Smooth muscle cell (in vitro differentiated cells): ENCODE results near the gene ITPRIPL2. TPM values are rescaled to one million over a fixed set of nuclear protein-coding genes. Genes with fewer than 3 reads are reported as not detected.
A peak's percentile ranks its signal among the peaks of the same experiment; 100 is the strongest.

ENCODE experiments used
- DNase-seq: peaks from one replicate; lab custom pipeline; 2025; ENCODE audit not compliant: unreplicated experiment; lab: John Stamatoyannopoulos, UW
- H2AFZ ChIP-seq: fragments of 200-600 bp; sonication (generic); 2 replicates; pipeline ENCODE4 v1.6.0; 2016; ENCODE audit warnings: antibody characterized with exemption, low read depth, mild to moderate bottlenecking
- H3F3A ChIP-seq: fragments of 200-600 bp; sonication (generic); 2 replicates; pipeline ENCODE4 v1.6.0; 2017; ENCODE audit warnings: antibody characterized with exemption, low read depth
- H3K27ac ChIP-seq: fragments of 200-600 bp; sonication (generic); 2 replicates; pipeline ENCODE4 v1.5.1; 2016; ENCODE audit warnings: low read depth, mild to moderate bottlenecking
- H3K27me3 ChIP-seq: fragments of 200-600 bp; sonication (generic); 2 replicates; pipeline ENCODE4 v1.6.1; 2016; ENCODE audit warnings: low read depth, mild to moderate bottlenecking
- H3K36me3 ChIP-seq: fragments of 200-600 bp; sonication (generic); 2 replicates; pipeline ENCODE4 v1.5.1; 2016; ENCODE audit warnings: low read depth
- H3K4me1 ChIP-seq: fragments of 200-600 bp; sonication (generic); 2 replicates; pipeline ENCODE4 v1.5.1; 2016; ENCODE audit warnings: low read depth
- H3K4me2 ChIP-seq: fragments of 200-600 bp; sonication (generic); 2 replicates; pipeline ENCODE4 v1.6.0; 2016; ENCODE audit warnings: mild to moderate bottlenecking
- H3K4me3 ChIP-seq: fragments of 200-600 bp; sonication (generic); 2 replicates; pipeline ENCODE4 v1.5.1; 2016; ENCODE audit warnings: mild to moderate bottlenecking
- H3K79me2 ChIP-seq: fragments of 200-600 bp; sonication (generic); 2 replicates; pipeline ENCODE4 v1.6.0; 2016; ENCODE audit warnings: low read depth, mild to moderate bottlenecking
- H3K9ac ChIP-seq: fragments of 200-600 bp; sonication (generic); 2 replicates; pipeline ENCODE4 v1.6.0; 2016; ENCODE audit warnings: low read depth
- H3K9me3 ChIP-seq: fragments of 200-600 bp; sonication (generic); replicated peaks from 2 replicates; pipeline ENCODE4 v1.5.1; 2016; ENCODE audit warnings: low read depth
- H4K20me1 ChIP-seq: fragments of 200-600 bp; sonication (generic); 2 replicates; pipeline ENCODE4 v1.6.0; 2016; ENCODE audit warnings: low read depth
- WGBS: methylation state at CpG from one replicate; pipeline ENCODE4 v1.1.7; 2016; ENCODE audit warnings: low lambda C conversion rate; 5-methylcytosine and 5-hydroxymethylcytosine counted together
- polyA plus RNA-seq: library from polyadenylated mRNA; unstranded; fragments of >200 nt; fragmentation: Nextera tagmentation; extraction: Ambion mirVana; gene quantifications from 2 replicates; pipeline ENCODE4 v1.2.1, GENCODE V29; 2016
- total RNA-seq: library from RNA; depleted of rRNA; stranded (reverse); fragments of >200 nt; gene quantifications from 2 replicates; pipeline ENCODE4 v1.2.3, GENCODE V29; 2014
- TF ChIP-seq, protein P1 (sequence below): fragments of 200-600 bp; sonication (generic); IDR thresholded peaks from 2 replicates; pipeline ENCODE4 v1.5.1; 2017; ENCODE audit warnings: borderline replicate concordance, mild to moderate bottlenecking, antibody characterized with exemption; ENCODE audit not compliant: insufficient read depth, poor library complexity, severe bottlenecking

ITPRIPL2 gene
- total and polyA plus RNA-seq, 2 experiments from 2014 or later: 16.4 to 26.4 TPM

DNA sequence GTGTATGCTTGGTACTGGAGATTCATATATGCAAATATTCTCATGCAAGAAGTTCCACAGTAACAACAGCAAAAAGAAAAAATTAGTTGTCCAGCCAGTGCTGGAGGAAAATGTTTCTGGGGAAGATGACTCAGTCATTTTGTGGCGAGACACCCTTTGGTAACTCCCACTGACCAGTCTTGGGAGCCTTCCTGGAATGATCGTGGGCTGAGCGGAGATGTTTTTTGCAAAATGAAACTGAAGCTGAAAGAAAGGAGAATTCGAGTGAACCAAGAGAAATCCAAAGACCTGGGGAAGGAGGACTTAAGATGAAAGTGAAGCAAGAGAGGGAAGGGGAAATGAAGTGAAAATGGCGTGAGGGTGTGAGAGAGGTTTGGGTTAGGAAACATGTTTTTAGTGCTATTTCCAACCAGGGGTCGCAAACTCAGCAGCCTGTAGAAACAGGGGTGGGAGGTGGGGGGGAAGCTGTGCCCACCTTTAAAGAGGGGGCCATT lies 5.2 kb downstream of the ITPRIPL2 start:
- TF ChIP-seq, protein P1, sequence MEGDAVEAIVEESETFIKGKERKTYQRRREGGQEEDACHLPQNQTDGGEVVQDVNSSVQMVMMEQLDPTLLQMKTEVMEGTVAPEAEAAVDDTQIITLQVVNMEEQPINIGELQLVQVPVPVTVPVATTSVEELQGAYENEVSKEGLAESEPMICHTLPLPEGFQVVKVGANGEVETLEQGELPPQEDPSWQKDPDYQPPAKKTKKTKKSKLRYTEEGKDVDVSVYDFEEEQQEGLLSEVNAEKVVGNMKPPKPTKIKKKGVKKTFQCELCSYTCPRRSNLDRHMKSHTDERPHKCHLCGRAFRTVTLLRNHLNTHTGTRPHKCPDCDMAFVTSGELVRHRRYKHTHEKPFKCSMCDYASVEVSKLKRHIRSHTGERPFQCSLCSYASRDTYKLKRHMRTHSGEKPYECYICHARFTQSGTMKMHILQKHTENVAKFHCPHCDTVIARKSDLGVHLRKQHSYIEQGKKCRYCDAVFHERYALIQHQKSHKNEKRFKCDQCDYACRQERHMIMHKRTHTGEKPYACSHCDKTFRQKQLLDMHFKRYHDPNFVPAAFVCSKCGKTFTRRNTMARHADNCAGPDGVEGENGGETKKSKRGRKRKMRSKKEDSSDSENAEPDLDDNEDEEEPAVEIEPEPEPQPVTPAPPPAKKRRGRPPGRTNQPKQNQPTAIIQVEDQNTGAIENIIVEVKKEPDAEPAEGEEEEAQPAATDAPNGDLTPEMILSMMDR: no peak
- peaks cover 36% of the 10 kb centered on the region for H3F3A ChIP-seq
- H3K9ac ChIP-seq: peak overlapping the region; percentile 88
- peak overlapping the region; percentile 94 for H3K27ac ChIP-seq
- H4K20me1 ChIP-seq: peaks cover 46% of the 10 kb centered on the region
- no peak overlapping the region for H2AFZ ChIP-seq
- WGBS: 19% methylated on average over 6 of the region's 6 CpGs
- H3K36me3 ChIP-seq: no peaks in the 10 kb centered on the region
- H3K4me1 ChIP-seq: peaks cover 38% of the 10 kb centered on the region
- no peaks in the 10 kb centered on the region for H3K27me3 ChIP-seq
- peaks cover 38% of the 10 kb centered on the region for H3K79me2 ChIP-seq
- peak overlapping the region; percentile 85 for H3K4me2 ChIP-seq
- no peaks in the 10 kb centered on the region for H3K9me3 ChIP-seq
- DNase-seq: no peak
- H3K4me3 ChIP-seq: peak overlapping the region; percentile 43

DNA sequence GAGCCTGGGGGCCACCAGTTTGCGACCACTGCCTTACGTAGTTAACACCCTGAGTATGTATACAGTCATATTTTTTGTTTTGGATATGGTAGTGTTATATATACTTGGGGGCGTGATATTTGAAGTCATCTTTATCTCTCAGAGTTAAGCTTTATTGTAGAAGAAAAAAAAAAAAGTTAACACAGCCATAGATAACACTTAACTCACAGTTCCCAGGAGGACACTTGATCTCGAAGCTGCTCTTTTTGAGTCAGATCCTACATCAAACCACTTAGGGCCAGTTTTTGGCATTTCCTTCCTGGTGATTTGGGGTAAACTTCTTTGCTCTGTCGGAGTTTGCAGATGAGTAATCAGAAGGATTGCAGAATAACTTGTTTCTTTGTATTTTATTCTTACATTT lies 5.8 kb downstream of the ITPRIPL2 start:
- DNase-seq: no peak
- H3K9ac ChIP-seq: peak overlapping the region; percentile 88
- H3K4me2 ChIP-seq: peak overlapping the region; percentile 85
- peak overlapping the region; percentile 43 for H3K4me3 ChIP-seq
- TF ChIP-seq, protein P1: no peak
- WGBS: 5% methylated on average over 5 of the region's 5 CpGs
- H4K20me1 ChIP-seq: peaks cover 44% of the 10 kb centered on the region
- H2AFZ ChIP-seq: no peak overlapping the region
- no peaks in the 10 kb centered on the region for H3K27me3 ChIP-seq
- H3K9me3 ChIP-seq: no peaks in the 10 kb centered on the region
- H3F3A ChIP-seq: peaks cover 36% of the 10 kb centered on the region
- H3K27ac ChIP-seq: peak overlapping the region; percentile 94
- H3K79me2 ChIP-seq: peaks cover 34% of the 10 kb centered on the region
- H3K4me1 ChIP-seq: peaks cover 36% of the 10 kb centered on the region
- H3K36me3 ChIP-seq: no peaks in the 10 kb centered on the region

DNA sequence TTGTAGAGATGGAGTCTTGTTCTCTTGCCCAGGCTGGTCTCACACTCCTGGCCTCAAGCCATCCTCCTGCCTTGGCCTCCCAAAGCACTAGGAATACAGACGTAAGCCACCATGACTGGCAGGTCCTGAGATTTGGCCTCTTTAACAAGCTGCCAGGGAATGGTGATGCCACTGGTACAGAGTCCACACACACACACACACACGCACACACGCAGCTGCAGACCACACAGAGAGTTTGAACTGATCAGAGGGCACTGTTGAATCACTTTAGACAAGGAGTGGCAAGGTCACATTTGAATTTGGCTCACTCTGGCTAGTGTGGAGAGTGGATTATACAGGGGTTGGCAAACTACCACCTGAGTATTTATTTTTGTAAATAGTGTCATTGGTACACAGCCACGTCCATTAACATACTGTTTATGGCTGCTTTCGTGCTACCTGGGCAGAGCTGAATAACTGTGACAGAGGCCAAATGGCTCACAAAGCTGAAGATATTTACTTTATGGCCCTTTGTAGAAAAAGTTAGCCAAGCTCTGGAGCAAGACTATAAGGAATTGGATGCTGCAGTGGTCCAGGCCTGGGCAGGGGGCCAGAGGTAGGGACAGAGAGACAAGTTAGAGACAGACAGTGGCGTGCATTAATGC lies 9.9 kb downstream of the ITPRIPL2 start:
- WGBS: 97% methylated on average over 6 of the region's 6 CpGs
- H3K27ac ChIP-seq: no peak overlapping the region
- peaks cover 12% of the 10 kb centered on the region for H4K20me1 ChIP-seq
- DNase-seq: no peak
- H3K9ac ChIP-seq: no peak overlapping the region
- H3K4me2 ChIP-seq: no peak overlapping the region
- no peaks in the 10 kb centered on the region for H3K36me3 ChIP-seq
- H3F3A ChIP-seq: peaks cover 24% of the 10 kb centered on the region
- H3K27me3 ChIP-seq: no peaks in the 10 kb centered on the region
- TF ChIP-seq, protein P1: no peak
- H3K9me3 ChIP-seq: no peaks in the 10 kb centered on the region
- H3K4me1 ChIP-seq: peaks cover 8% of the 10 kb centered on the region
- peaks cover 6% of the 10 kb centered on the region for H3K79me2 ChIP-seq
- no peak overlapping the region for H2AFZ ChIP-seq
- no peak overlapping the region for H3K4me3 ChIP-seq

DNA sequence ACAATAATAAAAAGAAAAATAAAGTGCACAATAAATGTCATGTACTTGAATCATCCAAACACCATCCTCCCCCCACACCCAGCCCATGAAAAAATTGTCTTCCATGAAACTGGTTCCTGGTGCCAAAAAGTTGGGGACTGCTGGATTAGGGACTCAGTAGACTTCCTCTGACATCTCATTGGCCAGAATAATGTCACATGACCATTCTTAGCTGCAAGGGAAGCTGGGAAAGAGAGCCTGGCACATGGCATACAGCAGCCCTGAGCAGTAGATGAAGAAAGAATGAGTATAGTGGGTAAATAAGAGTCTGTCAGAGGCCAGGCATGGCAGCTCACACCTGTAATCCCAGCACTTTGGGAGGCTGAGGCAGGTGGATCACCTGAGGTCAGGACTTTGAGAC lies 12.5 kb downstream of the ITPRIPL2 start:
- H3K4me2 ChIP-seq: no peak overlapping the region
- H3K4me3 ChIP-seq: no peak overlapping the region
- peaks cover 8% of the 10 kb centered on the region for H4K20me1 ChIP-seq
- peaks cover 10% of the 10 kb centered on the region for H3K4me1 ChIP-seq
- H3F3A ChIP-seq: peaks cover 35% of the 10 kb centered on the region
- no peaks in the 10 kb centered on the region for H3K9me3 ChIP-seq
- no peak overlapping the region for H2AFZ ChIP-seq
- no peaks in the 10 kb centered on the region for H3K36me3 ChIP-seq
- peaks cover 4% of the 10 kb centered on the region for H3K79me2 ChIP-seq
- H3K9ac ChIP-seq: no peak overlapping the region
- H3K27ac ChIP-seq: no peak overlapping the region
- no peaks in the 10 kb centered on the region for H3K27me3 ChIP-seq
- TF ChIP-seq, protein P1: no peak
- no peak for DNase-seq
